IMR-90 (cell line): ENCODE results near the gene MOSPD3. TPM values are rescaled to one million over a fixed set of nuclear protein-coding genes. Genes with fewer than 3 reads are reported as not detected.

Source experiments
- ATAC-seq: fragments of 200-7000 bp; cut with Tn5 transposase; 2 replicates; pipeline ENCODE4 v1.9.1; 2020; ENCODE audit warnings: low read depth, mild to moderate bottlenecking, moderate library complexity
- BruUV-seq: library from RNA; stranded (reverse); fragments of 400-500 nt; replicated peaks from 2 replicates; lab custom pipeline; 2021; lab: Mats Ljungman, UMichigan
- CTCF ChIA-PET: fragments of 300-600 bp; formaldehyde crosslinking; extraction: SDS; loops from one replicate; lab custom pipeline; 2021; ENCODE audit warnings: antibody characterized with exemption; lab: Yijun Ruan, JAX
- POLR2A ChIA-PET: fragments of 300-600 bp; sonication (Branson Sonifier 250); formaldehyde crosslinking; loops from one replicate; lab custom pipeline; 2022; ENCODE audit warnings: antibody characterized with exemption; ENCODE audit not compliant: unreplicated experiment; lab: Charles Lee
- DNase-seq: peaks from one replicate; pipeline ENCODE4 v3.0.0; 2013
- H2AFZ ChIP-seq: replicated peaks from 2 replicates; pipeline ENCODE3; 2013; ENCODE audit warnings: low read length, mild to moderate bottlenecking; ENCODE audit not compliant: poor library complexity
- H2AK5ac ChIP-seq: 2 replicates; pipeline ENCODE4 v1.6.1; 2013; ENCODE audit warnings: low read depth, low read length, inconsistent platforms
- H2AK9ac ChIP-seq: replicated peaks from 2 replicates; pipeline ENCODE3; 2013; ENCODE audit warnings: mild to moderate bottlenecking, low read depth, low read length, moderate library complexity; ENCODE audit not compliant: poor library complexity
- H2BK120ac ChIP-seq: 2 replicates; pipeline ENCODE4 v1.6.1; 2013; ENCODE audit warnings: low read depth, low read length, inconsistent platforms
- H2BK15ac ChIP-seq: 3 replicates; pipeline ENCODE4 v1.6.1; 2013; ENCODE audit warnings: low read depth, low read length, inconsistent platforms
- H2BK20ac ChIP-seq: 2 replicates; pipeline ENCODE4 v1.6.1; 2013; ENCODE audit warnings: low read depth, mild to moderate bottlenecking, inconsistent platforms, low read length, moderate library complexity
- H2BK5ac ChIP-seq: 2 replicates; pipeline ENCODE4 v1.6.1; 2013; ENCODE audit warnings: mild to moderate bottlenecking, low read depth, low read length, inconsistent platforms; ENCODE audit not compliant: poor library complexity, severe bottlenecking
- H3K14ac ChIP-seq: replicated peaks from 2 replicates; pipeline ENCODE4 v1.6.1; 2013; ENCODE audit warnings: low read depth, low read length, inconsistent platforms
- H3K18ac ChIP-seq: 2 replicates; pipeline ENCODE4 v1.6.1; 2013; ENCODE audit warnings: low read depth, low read length, control low read depth
- H3K23ac ChIP-seq: 2 replicates; pipeline ENCODE4 v1.6.1; 2013; ENCODE audit warnings: low read depth, low read length, inconsistent platforms
- H3K27ac ChIP-seq: 2 replicates; pipeline ENCODE4 v1.5.1; 2013; ENCODE audit warnings: mild to moderate bottlenecking, control low read depth, low read length; ENCODE audit not compliant: insufficient read depth
- H3K27me3 ChIP-seq: 2 replicates; pipeline ENCODE4 v1.6.1; 2013; ENCODE audit warnings: low read length; ENCODE audit not compliant: control insufficient read depth, insufficient read depth
- H3K36me3 ChIP-seq: 2 replicates; pipeline ENCODE4 v1.6.1; 2013; ENCODE audit warnings: low read length, mixed read lengths; ENCODE audit not compliant: control insufficient read depth, insufficient read depth
- H3K4ac ChIP-seq: 2 replicates; pipeline ENCODE4 v1.6.1; 2013; ENCODE audit warnings: low read depth, low read length, inconsistent platforms
- H3K4me1 ChIP-seq: 2 replicates; pipeline ENCODE4 v1.6.1; 2013; ENCODE audit warnings: low read length, mixed read lengths; ENCODE audit not compliant: control insufficient read depth, insufficient read depth
- H3K4me2 ChIP-seq: 2 replicates; pipeline ENCODE4 v1.6.1; 2013; ENCODE audit warnings: low read depth, mild to moderate bottlenecking, control low read depth, low read length, moderate library complexity
- H3K4me3 ChIP-seq: 2 replicates; pipeline ENCODE4 v1.5.1; 2013; ENCODE audit warnings: low read depth, mild to moderate bottlenecking, control low read depth, low read length, moderate library complexity; ENCODE audit not compliant: insufficient read depth
- H3K56ac ChIP-seq: 2 replicates; pipeline ENCODE4 v1.6.1; 2013; ENCODE audit warnings: low read length, inconsistent platforms; ENCODE audit not compliant: insufficient read depth; ENCODE audit errors: extremely low read depth
- H3K79me1 ChIP-seq, 2 experiments: 2 replicates each; pipeline ENCODE4 v1.6.1; 2013; ENCODE audit warnings: low read length in 2 of 2, inconsistent platforms in 1 of 2, low read depth in 1 of 2
- H3K9ac ChIP-seq: 2 replicates; pipeline ENCODE4 v1.6.1; 2013; ENCODE audit warnings: low read depth, low read length, control low read depth
- H3K9me1 ChIP-seq: 2 replicates; pipeline ENCODE4 v1.6.1; 2013; ENCODE audit warnings: low read length, inconsistent platforms; ENCODE audit not compliant: insufficient read depth
- H3K9me3 ChIP-seq: 2 replicates; pipeline ENCODE4 v1.6.1; 2013; ENCODE audit warnings: low read length; ENCODE audit not compliant: control insufficient read depth, insufficient read depth
- H4K20me1 ChIP-seq: 2 replicates; pipeline ENCODE4 v1.6.1; 2013; ENCODE audit warnings: low read length, inconsistent platforms; ENCODE audit not compliant: insufficient read depth
- H4K5ac ChIP-seq: 2 replicates; pipeline ENCODE4 v1.6.1; 2013; ENCODE audit warnings: mild to moderate bottlenecking, low read depth, low read length, control low read depth
- H4K8ac ChIP-seq, 2 experiments: 2 replicates each; pipeline ENCODE4 v1.6.1; 2013; ENCODE audit warnings: low read depth in 2 of 2, low read length in 2 of 2, control low read depth in 1 of 2, inconsistent platforms in 1 of 2
- H4K91ac ChIP-seq: 2 replicates; pipeline ENCODE4 v1.6.1; 2013; ENCODE audit warnings: low read depth, low read length, inconsistent platforms; ENCODE audit not compliant: insufficient read depth
- BHLHE40 ChIP-seq: fragments of 150-350 bp; IDR thresholded peaks from 2 replicates; pipeline ENCODE4 v1.6.1; 2016; ENCODE audit warnings: mild to moderate bottlenecking, low read depth, low read length
- CHD1 ChIP-seq: IDR thresholded peaks from 2 replicates; pipeline ENCODE4 v1.6.1; 2012; ENCODE audit warnings: low read depth, low read length, improper control_type of control experiment
- CTCF ChIP-seq: conservative IDR thresholded peaks from 2 replicates; pipeline ENCODE4 v1.5.1; 2012; ENCODE audit warnings: mild to moderate bottlenecking, low read depth, low read length, improper control_type of control experiment
- MAFK ChIP-seq: IDR thresholded peaks from 2 replicates; pipeline ENCODE4 v1.6.1; 2012; ENCODE audit warnings: low read depth, low read length, improper control_type of control experiment
- MAZ ChIP-seq: IDR thresholded peaks from 2 replicates; pipeline ENCODE4 v1.6.1; 2012; ENCODE audit warnings: low read depth, mild to moderate bottlenecking, low read length, improper control_type of control experiment, moderate library complexity, borderline replicate concordance
- RAD21 ChIP-seq: IDR thresholded peaks from 2 replicates; pipeline ENCODE4 v1.6.1; 2012; ENCODE audit warnings: low read length, improper control_type of control experiment
- RCOR1 ChIP-seq: IDR thresholded peaks from 2 replicates; pipeline ENCODE4 v1.6.1; 2012; ENCODE audit warnings: mild to moderate bottlenecking, low read length, improper control_type of control experiment; ENCODE audit not compliant: insufficient replicate concordance
- RFX5 ChIP-seq: IDR thresholded peaks from 2 replicates; pipeline ENCODE4 v1.8.0; 2012; ENCODE audit warnings: low read depth, mild to moderate bottlenecking, low read length, moderate library complexity
- SMC3 ChIP-seq: fragments of 150-350 bp; IDR thresholded peaks from 2 replicates; pipeline ENCODE4 v1.6.1; 2016; ENCODE audit warnings: low read depth, mild to moderate bottlenecking, antibody characterized with exemption, low read length, moderate library complexity
- WGBS, 2 experiments: methylation state at CpG; one replicate each; pipeline versions ENCODE4 v1.1.5 to v1.1.7; 2013; ENCODE audit warnings: missing lambda C conversion rate in 2 of 2; ENCODE audit not compliant: insufficient read length in 1 of 2; ENCODE audit errors: extremely low coverage in 2 of 2; 5-methylcytosine and 5-hydroxymethylcytosine counted together
- dilution Hi-C: fragments of 300-500 bp; cut with HindIII; formaldehyde crosslinking; loops from one replicate; pipeline ENCODE4 v1.14.3; 2018; ENCODE audit warnings: low sequenced_read_pairs; ENCODE audit not compliant: unreplicated experiment
- in situ Hi-C: fragments of 300-500 bp; cut with MboI; formaldehyde crosslinking; loops from 3 replicates; pipeline ENCODE4 v1.14.3; 2019; ENCODE audit warnings: low sequenced_read_pairs, inconsistent platforms, mixed read lengths
- intact Hi-C: fragments of 100-400 bp; cut with micrococcal nuclease; formaldehyde crosslinking; loops from 2 replicates; pipeline ENCODE4 v1.10.0; 2022
- polyA plus RNA-seq, 3 experiments: library from polyadenylated mRNA; depleted of rRNA; stranded (reverse); fragments of >200 nt; gene quantifications; 2 replicates each; pipeline ENCODE4 v1.2.3, GENCODE V29; 2012; ENCODE audit warnings: low replicate concordance in 1 of 3
- total RNA-seq: library from RNA; depleted of rRNA; stranded (reverse); fragments of >200 nt; gene quantifications from 2 replicates; pipeline ENCODE4 v1.2.3, GENCODE V29; 2012
- TF ChIP-seq, protein P1 (sequence below): fragments of 150-350 bp; IDR thresholded peaks from 2 replicates; pipeline ENCODE4 v1.6.1; 2016; ENCODE audit warnings: low read depth, mild to moderate bottlenecking, low read length, moderate library complexity, borderline replicate concordance

The MOSPD3 gene
- total and polyA plus RNA-seq, 2 of the 4 experiments (the other 2 are of a cell fraction) = 2.3 to 30.0 TPM

GRCh38 chr7:100584054-100584682, 28.2 kb upstream of the MOSPD3 start:
- Histone ChIP-seq H3K9ac (peak overlapping the region; percentile 91), H3K9me3 (no peaks in the 10 kb centered on the region), H2AK5ac (peak overlapping the region; percentile 100), H3K4me2 (peak overlapping the region; percentile 88), H3K14ac (peak overlapping the region; percentile 96), H3K56ac (peak overlapping the region; percentile 35), H3K27ac (peak overlapping the region; percentile 96), H3K18ac (peak overlapping the region; percentile 89), H2BK5ac (peak overlapping the region; percentile 95), H4K5ac (peak overlapping the region; percentile 97), H2BK15ac (peak overlapping the region; percentile 74; the same call in 1 of the 3 replicates), H3K79me1 (peaks cover 17 to 64% of the 10 kb centered on the region in 2 experiments), H4K20me1 (peaks cover 39% of the 10 kb centered on the region), H2BK20ac (peak overlapping the region; percentile 89; the same call in 1 of the 2 replicates), H3K4ac (peak overlapping the region; percentile 99), H3K23ac (peak overlapping the region; percentile 97), H3K4me3 (peak overlapping the region; percentile 72), H3K4me1 (peaks cover 12% of the 10 kb centered on the region), H3K36me3 (peaks cover 32% of the 10 kb centered on the region), H2BK120ac (peak overlapping the region; percentile 96), H2AFZ (peak overlapping the region; percentile 82), H4K91ac (peak overlapping the region; percentile 99), H3K9me1 (peaks cover 5% of the 10 kb centered on the region), H4K8ac (peak overlapping the region; percentile 81 to 97; a peak in 3 of 4 replicates), H2AK9ac (peak overlapping the region; percentile 98), H3K27me3 (no peaks in the 10 kb centered on the region)
- ChIA-PET POLR2A (interaction anchor here (0.5 to 1.0 kb wide), 3 partner anchors 20 to 31 kb away, joined by 3 to 5 read pairs (median 5); partner anchors contain the start of gene MOSPD3), CTCF (interaction anchor here (0.8 to 1.6 kb wide), 2 partner anchors 34 to 106 kb away, joined by 3 to 6 read pairs; no protein-coding TSS in a partner anchor)
- ATAC-seq (no peak), DNase-seq (peak; percentile 45)
- no TSS peak for BruUV-seq
- in situ Hi-C loops = loop anchor here (25.0 kb wide), 1 partner anchor 278 kb away; the partner anchor contains the start of genes SLC12A9 and TRIP6
- TF ChIP-seq, protein P1, sequence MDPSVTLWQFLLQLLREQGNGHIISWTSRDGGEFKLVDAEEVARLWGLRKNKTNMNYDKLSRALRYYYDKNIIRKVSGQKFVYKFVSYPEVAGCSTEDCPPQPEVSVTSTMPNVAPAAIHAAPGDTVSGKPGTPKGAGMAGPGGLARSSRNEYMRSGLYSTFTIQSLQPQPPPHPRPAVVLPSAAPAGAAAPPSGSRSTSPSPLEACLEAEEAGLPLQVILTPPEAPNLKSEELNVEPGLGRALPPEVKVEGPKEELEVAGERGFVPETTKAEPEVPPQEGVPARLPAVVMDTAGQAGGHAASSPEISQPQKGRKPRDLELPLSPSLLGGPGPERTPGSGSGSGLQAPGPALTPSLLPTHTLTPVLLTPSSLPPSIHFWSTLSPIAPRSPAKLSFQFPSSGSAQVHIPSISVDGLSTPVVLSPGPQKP = no peak
- no peak for TF ChIP-seq RCOR1
- TF ChIP-seq RAD21 = no peak
- no peak for TF ChIP-seq SMC3
- TF ChIP-seq RFX5 = no peak
- no peak for TF ChIP-seq MAFK
- no peak; the same call in 1 of the 2 replicates for TF ChIP-seq MAZ
- TF ChIP-seq CHD1 = no peak
- TF ChIP-seq BHLHE40 = no peak
- TF ChIP-seq CTCF = no peak
- intact Hi-C loops = loop anchor here (10.0 kb wide), 1 partner anchor 251 kb away; no protein-coding TSS in a partner anchor
- WGBS, 2 experiments = 44% methylated on average over 5 of the region's 15 CpGs; no CpG with 5 or more reads in 1 of the 2 experiments
- dilution Hi-C loops = no loop called here
